CD14-positive monocyte (primary cell): Measurements from ENCODE around the gene TSPAN15. TPM values are rescaled to one million over a fixed set of nuclear protein-coding genes. Genes with fewer than 3 reads are reported as not detected.

Experiments
- DNase-seq, 3 donors: peaks; one replicate each; pipeline ENCODE4 v3.0.0-alpha.2; 2011 to 2022
- H2AFZ ChIP-seq: 2 replicates; pipeline ENCODE4 v1.6.0; 2012; ENCODE audit warnings: mild to moderate bottlenecking, low read depth, low read length, inconsistent platforms; ENCODE audit not compliant: insufficient read depth, poor library complexity, severe bottlenecking
- H3K27ac ChIP-seq, 2 donors: 1 replicate in 1 of 2; 2 replicates in 1 of 2; pipeline ENCODE4 v1.5.1; 2012 to 2013; ENCODE audit warnings: low read length in 2 of 2, control low read depth in 1 of 2, inconsistent platforms in 1 of 2, low read depth in 1 of 2, mild to moderate bottlenecking in 1 of 2
- H3K27me3 ChIP-seq, 2 donors: one replicate each; pipeline versions ENCODE4 v1.6.0 to v1.6.1; 2011 to 2013; ENCODE audit warnings: low read length in 2 of 2; ENCODE audit not compliant: control insufficient read depth in 2 of 2, insufficient read depth in 2 of 2
- H3K36me3 ChIP-seq, 2 donors: replicated peaks in 1 of 2; 1 replicate in 1 of 2; 2 replicates in 1 of 2; pipeline versions ENCODE4 v1.5.1 to v1.6.1; 2012 to 2013; ENCODE audit warnings: low read length in 2 of 2, control low read depth in 1 of 2, inconsistent platforms in 1 of 2, mild to moderate bottlenecking in 1 of 2; ENCODE audit not compliant: insufficient read depth in 2 of 2, control insufficient read depth in 1 of 2
- H3K4me1 ChIP-seq, 2 donors: 1 replicate in 1 of 2; 2 replicates in 1 of 2; pipeline versions ENCODE4 v1.5.1 to v1.6.1; 2012 to 2013; ENCODE audit warnings: low read length in 2 of 2, control low read depth in 1 of 2, inconsistent platforms in 1 of 2, mild to moderate bottlenecking in 1 of 2, moderate library complexity in 1 of 2; ENCODE audit not compliant: insufficient read depth in 2 of 2, control insufficient read depth in 1 of 2
- H3K4me2 ChIP-seq: replicated peaks from 2 replicates; pipeline ENCODE3; 2012; ENCODE audit warnings: low read length, moderate library complexity, mild to moderate bottlenecking; ENCODE audit not compliant: poor library complexity, severe bottlenecking; ENCODE audit errors: extremely low read depth
- H3K4me3 ChIP-seq, 3 experiments: fragments of 200-600 bp in 1 of 3; sonication (generic) in 1 of 3; replicated peaks in 1 of 3; 1 replicate in 2 of 3; 2 replicates in 1 of 3; pipeline ENCODE4 v1.5.1; 2011 to 2013; ENCODE audit warnings: low read length in 3 of 3, mild to moderate bottlenecking in 3 of 3, control low read depth in 2 of 3, low read depth in 2 of 3, inconsistent platforms in 1 of 3, moderate library complexity in 1 of 3
- H3K79me2 ChIP-seq: 2 replicates; pipeline ENCODE4 v1.6.0; 2012; ENCODE audit warnings: mild to moderate bottlenecking, control low read depth, inconsistent platforms, low read length, moderate library complexity; ENCODE audit not compliant: insufficient read depth
- H3K9ac ChIP-seq: 2 replicates; pipeline ENCODE4 v1.6.0; 2017; ENCODE audit warnings: low read length, mild to moderate bottlenecking; ENCODE audit not compliant: insufficient read depth, poor library complexity, severe bottlenecking
- H3K9me3 ChIP-seq, 2 donors: replicated peaks in 1 of 2; 1 replicate in 1 of 2; 2 replicates in 1 of 2; pipeline versions ENCODE4 v1.5.1 to v1.6.1; 2012 to 2013; ENCODE audit warnings: low read length in 2 of 2, control low read depth in 1 of 2; ENCODE audit not compliant: control insufficient read depth in 1 of 2, insufficient read depth in 1 of 2
- H4K20me1 ChIP-seq: 2 replicates; pipeline ENCODE4 v1.6.0; 2012; ENCODE audit warnings: mild to moderate bottlenecking, low read length, control low read depth, moderate library complexity; ENCODE audit not compliant: insufficient read depth
- H3K27ac Mint-ChIP-seq, 7 donors: one replicate each; pipeline ENCODE4 v1.8.0; 2020; ENCODE audit warnings: mild to moderate bottlenecking in 7 of 7, mixed read lengths in 7 of 7, moderate library complexity in 6 of 7, inconsistent platforms in 2 of 7
- H3K27me3 Mint-ChIP-seq, 3 donors: one replicate each; pipeline ENCODE4 v1.8.0; 2021 to 2022; ENCODE audit warnings: low read depth in 3 of 3, mild to moderate bottlenecking in 3 of 3, mixed read lengths in 3 of 3, moderate library complexity in 3 of 3, inconsistent platforms in 1 of 3
- H3K36me3 Mint-ChIP-seq, 2 donors: one replicate each; pipeline ENCODE4 v1.8.0; 2020; ENCODE audit warnings: mixed read lengths in 2 of 2, inconsistent platforms in 1 of 2, mild to moderate bottlenecking in 1 of 2
- H3K4me1 Mint-ChIP-seq: one replicate; pipeline ENCODE4 v1.8.0; 2020; ENCODE audit warnings: mild to moderate bottlenecking, mixed read lengths
- H3K4me3 Mint-ChIP-seq, 2 donors: one replicate each; pipeline ENCODE4 v1.8.0; 2020; ENCODE audit warnings: mild to moderate bottlenecking in 2 of 2, mixed read lengths in 2 of 2, moderate library complexity in 1 of 2
- H3K9me3 Mint-ChIP-seq, 7 donors: one replicate each; pipeline ENCODE4 v1.8.0; 2020 to 2022; ENCODE audit warnings: mixed read lengths in 7 of 7, mild to moderate bottlenecking in 6 of 7, moderate library complexity in 6 of 7, inconsistent platforms in 2 of 7
- CTCF ChIP-seq: fragments of 200-600 bp; IDR thresholded peaks from one replicate; pipeline ENCODE4 v1.8.0; 2022; ENCODE audit warnings: antibody characterized with exemption, mild to moderate bottlenecking
- WGBS: methylation state at CpG from one replicate; pipeline ENCODE4 v1.1.5; 2013; ENCODE audit warnings: missing lambda C conversion rate; ENCODE audit not compliant: insufficient coverage; 5-methylcytosine and 5-hydroxymethylcytosine counted together
- intact Hi-C, 2 donors: fragments of 100-400 bp; cut with micrococcal nuclease; formaldehyde crosslinking; loops; one replicate each; pipeline versions ENCODE4 v1.15.0 to v1.15.1; 2023
- polyA plus RNA-seq, 3 donors: library from polyadenylated mRNA; depleted of rRNA in 1 of 3; unstranded in 2 of 3; stranded (reverse) in 1 of 3; fragments of 300-500 nt in 2 of 3; fragments of >200 nt in 1 of 3; fragmentation: Illumina TruSeq in 2 of 3; gene quantifications; 1 replicate in 2 of 3; 2 replicates in 1 of 3; pipeline ENCODE4 v1.2.3, GENCODE V29; 2012 to 2021

TSPAN15 gene
- polyA plus RNA-seq, 3 donors, result 0.22 to 0.39 TPM; not detected in 1

GRCh38 chr10:69496352-69497230, 45.3 kb downstream of the TSPAN15 start:
- Histone ChIP-seq H3K4me1 (no peaks in the 10 kb centered on the region), H3K36me3 (no peaks in the 10 kb centered on the region), H3K79me2 (no peaks in the 10 kb centered on the region), H4K20me1 (no peaks in the 10 kb centered on the region), H3K27ac (no peak overlapping the region), H3K9ac (no peak overlapping the region), H3K9me3 (no peaks in the 10 kb centered on the region), H2AFZ (no peak overlapping the region), H3K27me3 (no peaks in the 10 kb centered on the region), H3K4me2 (no peak overlapping the region), H3K4me3 (no peak overlapping the region)
- H3K4me1 Mint-ChIP-seq, result no peaks in the 10 kb centered on the region
- peaks cover 0 to 2% (median 0%) of the 10 kb centered on the region in 7 donors for H3K9me3 Mint-ChIP-seq
- no peak overlapping the region for H3K4me3 Mint-ChIP-seq
- no peaks in the 10 kb centered on the region for H3K36me3 Mint-ChIP-seq
- TF ChIP-seq CTCF, result no peak
- H3K27ac Mint-ChIP-seq, result no peak overlapping the region
- WGBS, result 91% methylated on average over 5 of the region's 6 CpGs
- intact Hi-C loops, result no loop called here
- no peak for DNase-seq
- peaks cover 2 to 7% (median 5%) of the 10 kb centered on the region in 3 donors for H3K27me3 Mint-ChIP-seq

GRCh38 chr10:69497231-69497561, 45.9 kb downstream of the TSPAN15 start:
- no peaks in the 10 kb centered on the region for H3K36me3 ChIP-seq
- H3K79me2 ChIP-seq, result no peaks in the 10 kb centered on the region
- Mint-ChIP-seq H3K9me3 (peaks cover 0 to 2% (median 0%) of the 10 kb centered on the region in 7 donors), H3K4me3 (no peak overlapping the region), H3K27ac (no peak overlapping the region), H3K4me1 (no peaks in the 10 kb centered on the region), H3K36me3 (no peaks in the 10 kb centered on the region), H3K27me3 (peaks cover under 1 to 7% (median 5%) of the 10 kb centered on the region in 3 donors)
- H3K4me1 ChIP-seq, result no peaks in the 10 kb centered on the region
- 96% methylated on average over 5 of the region's 5 CpGs for WGBS
- H3K4me2 ChIP-seq, result no peak overlapping the region
- no peak for TF ChIP-seq CTCF
- intact Hi-C loops, result no loop called here
- no peak overlapping the region for H3K9ac ChIP-seq
- no peak overlapping the region for H3K27ac ChIP-seq
- no peaks in the 10 kb centered on the region for H4K20me1 ChIP-seq
- H3K27me3 ChIP-seq, result no peaks in the 10 kb centered on the region
- DNase-seq, result no peak
- H3K4me3 ChIP-seq, result no peak overlapping the region
- no peaks in the 10 kb centered on the region for H3K9me3 ChIP-seq
- H2AFZ ChIP-seq, result no peak overlapping the region
